ENCODE results near the gene SELP.

SELP gene

GRCh38 chr1:169572187-169572586, 57.7 kb downstream of the SELP start:
- no peak for DNase-seq

GRCh38 chr1:169571450-169571849, 58.5 kb downstream of the SELP start:
- no peak for DNase-seq

GRCh38 chr1:169570172-169570574, 59.8 kb downstream of the SELP start:
- no peak for DNase-seq

- no peak for DNase-seq
Measured at GRCh38 chr1:169568497-169568896, 61.4 kb downstream of the SELP start.

GRCh38 chr1:169565335-169566271, 64.3 kb downstream of the SELP start:
- DNase-seq: no peak

GRCh38 chr1:169563650-169564049, 66.3 kb downstream of the SELP start:
- no peak for DNase-seq

- DNase-seq: no peak
Measured at GRCh38 chr1:169563019-169563615, 66.8 kb downstream of the SELP start.

- no peak for DNase-seq
Measured at GRCh38 chr1:169561692-169562091, 68.2 kb downstream of the SELP start.

- no peak for DNase-seq
Measured at GRCh38 chr1:169557131-169557530, 72.8 kb downstream of the SELP start.

GRCh38 chr1:169550294-169550693, 79.6 kb downstream of the SELP start:
- peak; percentile 5 for DNase-seq

GRCh38 chr1:169548282-169548681, 81.6 kb downstream of the SELP start:
- DNase-seq: no peak

GRCh38 chr1:169546087-169546995, 83.6 kb downstream of the SELP start:
- peak; percentile 29 for DNase-seq

GRCh38 chr1:169545472-169545871, 84.5 kb downstream of the SELP start:
- no peak for DNase-seq

GRCh38 chr1:169538998-169539871, 90.7 kb downstream of the SELP start:
- DNase-seq: no peak

Measured in NCI-H2171 (cell line).